ENCODE results near the gene TMEM135.
A peak's percentile ranks its signal among the peaks of the same experiment; 100 is the strongest.
"Not testable (repeated sequence)": the region's sequence is repeated elsewhere in the genome, so short reads cannot be mapped to it uniquely, and the experiment has no call there.

The TMEM135 gene

GRCh38 chr11:87092159-87092558, 54.4 kb downstream of the TMEM135 start:
- DNase-seq (ENCODE audit: low read depth, low spot score) = no peak
- TF ChIP-seq, protein P1, sequence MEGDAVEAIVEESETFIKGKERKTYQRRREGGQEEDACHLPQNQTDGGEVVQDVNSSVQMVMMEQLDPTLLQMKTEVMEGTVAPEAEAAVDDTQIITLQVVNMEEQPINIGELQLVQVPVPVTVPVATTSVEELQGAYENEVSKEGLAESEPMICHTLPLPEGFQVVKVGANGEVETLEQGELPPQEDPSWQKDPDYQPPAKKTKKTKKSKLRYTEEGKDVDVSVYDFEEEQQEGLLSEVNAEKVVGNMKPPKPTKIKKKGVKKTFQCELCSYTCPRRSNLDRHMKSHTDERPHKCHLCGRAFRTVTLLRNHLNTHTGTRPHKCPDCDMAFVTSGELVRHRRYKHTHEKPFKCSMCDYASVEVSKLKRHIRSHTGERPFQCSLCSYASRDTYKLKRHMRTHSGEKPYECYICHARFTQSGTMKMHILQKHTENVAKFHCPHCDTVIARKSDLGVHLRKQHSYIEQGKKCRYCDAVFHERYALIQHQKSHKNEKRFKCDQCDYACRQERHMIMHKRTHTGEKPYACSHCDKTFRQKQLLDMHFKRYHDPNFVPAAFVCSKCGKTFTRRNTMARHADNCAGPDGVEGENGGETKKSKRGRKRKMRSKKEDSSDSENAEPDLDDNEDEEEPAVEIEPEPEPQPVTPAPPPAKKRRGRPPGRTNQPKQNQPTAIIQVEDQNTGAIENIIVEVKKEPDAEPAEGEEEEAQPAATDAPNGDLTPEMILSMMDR (IDR thresholded peaks at IDR 0.05; ENCODE audit: low read depth, low read length) = no peak
- H3K4me3 ChIP-seq (ENCODE audit: low read depth, low read length) = no peak overlapping the region
- in situ Hi-C loops (cut with HindIII; ENCODE audit: low sequenced_read_pairs) = no loop called here

GRCh38 chr11:87092567-87092966, 54.8 kb downstream of the TMEM135 start:
- in situ Hi-C loops (cut with HindIII; ENCODE audit: low sequenced_read_pairs) = no loop called here
- no peak overlapping the region for H3K4me3 ChIP-seq (ENCODE audit: low read depth, low read length)
- DNase-seq (ENCODE audit: low read depth, low spot score) = no peak
- TF ChIP-seq, protein P1 (IDR thresholded peaks at IDR 0.05; ENCODE audit: low read depth, low read length) = no peak

DNA sequence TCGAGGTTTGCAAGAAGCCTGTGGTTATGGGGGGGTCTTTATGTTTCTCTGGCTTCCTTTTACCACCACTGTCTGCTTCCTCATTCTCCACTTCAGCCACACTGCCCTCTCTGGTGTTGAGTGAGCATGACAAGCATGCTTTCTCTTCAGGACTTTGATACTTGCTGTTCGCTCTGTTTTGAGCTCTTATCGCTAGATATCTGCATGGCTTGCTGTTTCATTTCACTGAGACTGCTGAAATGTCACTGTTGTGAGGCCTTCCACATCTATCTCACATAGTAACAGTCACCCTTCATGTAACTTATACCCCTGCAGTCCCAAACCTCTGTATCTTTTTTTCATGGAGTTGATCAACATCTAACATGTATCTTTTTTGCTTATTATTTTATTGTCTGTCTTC, 59.8 kb downstream of the TMEM135 start:
- no peak overlapping the region for H3K4me3 ChIP-seq (ENCODE audit: low read depth, low read length)
- DNase-seq (ENCODE audit: low read depth, low spot score) = peak; percentile 18
- in situ Hi-C loops (cut with HindIII; ENCODE audit: low sequenced_read_pairs) = no loop called here
- TF ChIP-seq, protein P1 (IDR thresholded peaks at IDR 0.05; ENCODE audit: low read depth, low read length) = peak; percentile 78

DNA sequence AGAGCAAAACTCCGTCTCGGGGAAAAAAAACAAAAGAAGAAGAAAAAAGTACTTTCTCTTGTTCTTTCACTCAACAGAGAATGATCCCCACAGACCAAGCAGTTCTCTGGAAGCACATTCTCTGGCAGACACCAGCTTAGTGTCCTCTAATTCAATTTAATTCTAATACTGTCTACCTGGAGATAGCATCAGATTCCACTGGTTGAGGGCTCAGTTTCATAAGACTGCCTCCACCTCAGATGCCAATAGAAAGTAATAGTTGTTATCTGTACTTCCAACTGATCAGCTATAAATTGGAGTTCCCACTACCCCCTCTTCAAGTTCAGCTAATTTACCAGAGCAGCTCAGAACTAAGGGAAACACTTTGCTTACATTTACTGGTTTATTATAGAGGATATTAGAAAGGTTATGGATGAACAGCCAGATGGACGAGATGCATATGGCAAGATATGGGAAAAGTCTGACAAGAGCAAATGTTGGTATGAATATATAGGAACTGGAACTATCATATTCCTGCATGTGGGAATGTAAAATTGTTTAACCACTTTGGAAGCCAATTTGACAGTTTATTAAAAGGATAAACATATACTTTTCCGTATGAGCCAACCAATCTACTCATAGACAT, 64.3 kb downstream of the TMEM135 start:
- no peak overlapping the region for H3K4me3 ChIP-seq (ENCODE audit: low read depth, low read length)
- TF ChIP-seq, protein P1 (IDR thresholded peaks at IDR 0.05; ENCODE audit: low read depth, low read length) = no peak
- in situ Hi-C loops (cut with HindIII; ENCODE audit: low sequenced_read_pairs) = no loop called here
- DNase-seq (ENCODE audit: low read depth, low spot score) = no peak

DNA sequence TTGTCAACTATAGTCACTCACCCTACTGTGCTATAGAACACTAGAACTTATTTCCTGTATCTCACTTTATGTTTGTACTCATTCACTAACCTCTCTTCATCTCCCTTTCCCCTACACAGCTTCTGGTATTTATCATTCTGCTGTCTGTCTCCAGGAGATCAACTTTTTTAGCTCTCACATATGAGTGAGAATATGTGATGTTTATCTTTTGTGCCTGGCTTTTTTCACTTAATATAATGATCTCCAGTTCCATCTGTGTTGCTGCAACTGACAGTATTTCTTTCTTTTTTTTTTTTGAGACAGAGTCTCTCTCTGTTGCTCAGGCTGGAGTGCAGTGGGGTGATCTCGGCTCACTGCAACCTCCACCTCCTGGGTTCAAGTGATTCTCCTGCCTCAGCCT, 68.1 kb downstream of the TMEM135 start:
- DNase-seq (ENCODE audit: low read depth, low spot score); H3K4me3 ChIP-seq (ENCODE audit: low read depth, low read length); in situ Hi-C loops (cut with HindIII; ENCODE audit: low sequenced_read_pairs): not testable (repeated sequence)

GRCh38 chr11:87107379-87107778, 69.6 kb downstream of the TMEM135 start:
- DNase-seq (ENCODE audit: low read depth, low spot score); in situ Hi-C loops (cut with HindIII; ENCODE audit: low sequenced_read_pairs); H3K4me3 ChIP-seq (ENCODE audit: low read depth, low read length): not testable (repeated sequence)

DNA sequence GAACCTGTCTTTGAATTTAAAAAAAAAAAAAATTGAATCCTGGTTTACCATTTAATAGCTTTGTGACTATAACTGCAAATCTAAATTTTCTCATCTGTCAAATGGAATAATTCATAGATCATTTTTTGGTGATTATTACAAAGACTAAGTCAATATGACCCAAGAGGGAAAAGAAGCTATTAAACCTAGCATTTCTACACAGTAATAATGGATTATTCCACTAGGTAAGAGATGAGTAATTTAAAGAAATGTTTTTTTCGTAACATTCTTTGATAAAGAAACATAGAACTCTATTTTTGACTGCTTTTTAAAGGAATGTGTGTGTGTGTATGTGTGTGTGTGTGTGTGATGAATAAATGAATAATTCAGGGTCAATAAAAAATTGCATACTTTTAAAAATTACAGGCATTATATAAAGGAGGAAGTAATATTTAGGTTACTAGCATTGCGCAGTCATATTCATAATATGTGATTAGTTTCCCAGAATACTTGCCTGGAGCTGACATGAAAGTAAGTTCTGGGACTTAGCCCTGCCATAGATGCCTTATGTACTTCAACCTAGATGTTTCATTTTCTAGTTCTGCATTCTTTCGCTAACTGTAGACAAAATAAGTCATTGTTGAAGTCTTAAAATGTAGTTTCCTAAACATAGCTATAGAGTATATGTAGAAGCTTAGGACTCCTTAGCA, 72.9 kb downstream of the TMEM135 start:
- H3K4me3 ChIP-seq (ENCODE audit: low read depth, low read length) = no peak overlapping the region
- no peak for DNase-seq (ENCODE audit: low read depth, low spot score)
- in situ Hi-C loops (cut with HindIII; ENCODE audit: low sequenced_read_pairs) = no loop called here
- TF ChIP-seq, protein P1 (IDR thresholded peaks at IDR 0.05; ENCODE audit: low read depth, low read length) = no peak
